Spinal cord (tissue), 10 donors: Measurements from ENCODE around the gene KIAA0930. TPM values are rescaled to one million over a fixed set of nuclear protein-coding genes. Genes with fewer than 3 reads are reported as not detected.

Experiments used
- DNase-seq, 6 donors: peaks; one replicate each; pipeline versions ENCODE4 v3.0.0 to v3.0.0-alpha.2; 2013 to 2015; ENCODE audit warnings: low spot score in 6 of 6, low read depth in 4 of 6
- H3K27ac ChIP-seq: one replicate; pipeline ENCODE4 v1.5.1; 2013; ENCODE audit warnings: low read depth, low read length, control low read depth
- H3K27me3 ChIP-seq: one replicate; pipeline ENCODE4 v1.6.1; 2013; ENCODE audit warnings: low read length; ENCODE audit not compliant: control insufficient read depth, insufficient read depth
- H3K36me3 ChIP-seq: one replicate; pipeline ENCODE4 v1.6.1; 2013; ENCODE audit warnings: low read length; ENCODE audit not compliant: control insufficient read depth, insufficient read depth
- H3K4me1 ChIP-seq: one replicate; pipeline ENCODE4 v1.6.1; 2013; ENCODE audit warnings: low read length; ENCODE audit not compliant: control insufficient read depth, insufficient read depth
- H3K4me3 ChIP-seq: one replicate; pipeline ENCODE4 v1.5.1; 2013; ENCODE audit warnings: low read depth, low read length, control low read depth
- H3K9me3 ChIP-seq: one replicate; pipeline ENCODE4 v1.6.1; 2013; ENCODE audit warnings: low read length; ENCODE audit not compliant: control insufficient read depth, insufficient read depth
- WGBS: methylation state at CpG from one replicate; pipeline ENCODE4 v1.1.5; 2013; ENCODE audit warnings: missing lambda C conversion rate; ENCODE audit not compliant: insufficient coverage; 5-methylcytosine and 5-hydroxymethylcytosine counted together
- polyA plus RNA-seq, 2 donors: library from polyadenylated mRNA; unstranded; fragments of 120-200 nt; gene quantifications; one replicate each; pipeline ENCODE4 v1.2.1, GENCODE V29; 2013; ENCODE audit not compliant: insufficient read length in 2 of 2
- total RNA-seq, 2 donors: library from RNA; depleted of rRNA in 1 of 2; stranded (reverse); fragments of 120-200 nt in 1 of 2; fragments of >200 nt in 1 of 2; gene quantifications; one replicate each; pipeline versions ENCODE4 v1.2.3 to v1.2.4, GENCODE V29; 2013 to 2014
- donor health status: healthy.

KIAA0930 gene
- total and polyA plus RNA-seq, 4 donors = 45.0 to 132 (median 80.8) TPM

GRCh38 chr22:45171830-45172229 is 68.9 kb downstream of the KIAA0930 start:
- H3K36me3 ChIP-seq = peaks cover 43% of the 10 kb centered on the region
- no peak for DNase-seq
- WGBS = 81% methylated on average over 4 of the region's 6 CpGs
- no peak overlapping the region for H3K4me3 ChIP-seq
- no peaks in the 10 kb centered on the region for H3K9me3 ChIP-seq
- H3K27ac ChIP-seq = no peak overlapping the region
- no peaks in the 10 kb centered on the region for H3K27me3 ChIP-seq
- H3K4me1 ChIP-seq = no peaks in the 10 kb centered on the region

GRCh38 chr22:45169591-45170466 is 70.9 kb downstream of the KIAA0930 start:
- Histone ChIP-seq H3K36me3 (peaks cover 35% of the 10 kb centered on the region), H3K27me3 (no peaks in the 10 kb centered on the region), H3K27ac (no peak overlapping the region), H3K4me1 (peaks cover 3% of the 10 kb centered on the region), H3K9me3 (no peaks in the 10 kb centered on the region), H3K4me3 (no peak overlapping the region)
- whole genome bisulfite sequencing = 82% methylated on average over 13 of the region's 19 CpGs
- DNase-seq = no peak

GRCh38 chr22:45166932-45167331 is 73.8 kb downstream of the KIAA0930 start:
- 83% methylated on average over 3 of the region's 5 CpGs for WGBS
- H3K9me3 ChIP-seq = no peaks in the 10 kb centered on the region
- peaks cover 16% of the 10 kb centered on the region for H3K4me1 ChIP-seq
- no peak overlapping the region for H3K27ac ChIP-seq
- no peak overlapping the region for H3K4me3 ChIP-seq
- DNase-seq = no peak
- no peaks in the 10 kb centered on the region for H3K27me3 ChIP-seq
- peaks cover 20% of the 10 kb centered on the region for H3K36me3 ChIP-seq

- Histone ChIP-seq H3K27ac (peak overlapping the region; percentile 33), H3K4me3 (peak overlapping the region; percentile 72), H3K4me1 (peaks cover 21% of the 10 kb centered on the region), H3K36me3 (peaks cover 9% of the 10 kb centered on the region), H3K27me3 (no peaks in the 10 kb centered on the region), H3K9me3 (no peaks in the 10 kb centered on the region)
- 0% methylated on average over 45 of the region's 59 CpGs for WGBS
- peak in 2 of 6 donors; percentile 18 to 22 for DNase-seq
Measured at GRCh38 chr22:45164270-45165088, 76.2 kb downstream of the KIAA0930 start.

GRCh38 chr22:45163451-45164269 is 77.0 kb downstream of the KIAA0930 start, which contains the start of gene NUP50:
NUP50 (plus strand) TSS chr22:45163925; CDS start chr22:45168178, 4,253 bp downstream.
- Histone ChIP-seq H3K9me3 (no peaks in the 10 kb centered on the region), H3K4me3 (peak within 1 kb of the TSS; percentile 72), H3K27ac (peak within 1 kb of the TSS; percentile 79), H3K4me1 (peaks cover 21% of the 10 kb centered on the region), H3K27me3 (no peaks in the 10 kb centered on the region), H3K36me3 (peaks cover 2% of the 10 kb centered on the region)
- under 1% methylated on average over 100 of the region's 100 CpGs for WGBS
- peak; percentile 90 to 99 (median 92) for DNase-seq

- no peaks in the 10 kb centered on the region for H3K9me3 ChIP-seq
- DNase-seq = no peak
- no peaks in the 10 kb centered on the region for H3K27me3 ChIP-seq
- H3K4me3 ChIP-seq = peak overlapping the region; percentile 72
- WGBS = 2% methylated on average over 10 of the region's 13 CpGs
- H3K27ac ChIP-seq = peak overlapping the region; percentile 79
- H3K4me1 ChIP-seq = peaks cover 21% of the 10 kb centered on the region
- peaks cover 2% of the 10 kb centered on the region for H3K36me3 ChIP-seq
Measured at GRCh38 chr22:45163099-45163450, 77.6 kb downstream of the KIAA0930 start.

GRCh38 chr22:45162531-45162930 is 78.2 kb downstream of the KIAA0930 start:
- H3K4me3 ChIP-seq = peak overlapping the region; percentile 5
- H3K27ac ChIP-seq = no peak overlapping the region
- peaks cover 21% of the 10 kb centered on the region for H3K4me1 ChIP-seq
- H3K36me3 ChIP-seq = peaks cover 3% of the 10 kb centered on the region
- H3K9me3 ChIP-seq = no peaks in the 10 kb centered on the region
- DNase-seq = no peak
- WGBS = 89% methylated on average over 9 of the region's 19 CpGs
- H3K27me3 ChIP-seq = no peaks in the 10 kb centered on the region

- DNase-seq = peak in 1 of 6 donors; percentile 8
- peaks cover 10% of the 10 kb centered on the region for H3K36me3 ChIP-seq
- H3K27ac ChIP-seq = no peak overlapping the region
- H3K9me3 ChIP-seq = no peaks in the 10 kb centered on the region
- WGBS = 86% methylated on average over 1 of the region's 5 CpGs
- no peak overlapping the region for H3K4me3 ChIP-seq
- H3K27me3 ChIP-seq = no peaks in the 10 kb centered on the region
- peaks cover 18% of the 10 kb centered on the region for H3K4me1 ChIP-seq
Measured at GRCh38 chr22:45159652-45160462, 80.8 kb downstream of the KIAA0930 start.
